Frontal cortex (tissue), 4 donors: ENCODE results near the gene PCDHA5. TPM values are rescaled to one million over a fixed set of nuclear protein-coding genes. Genes with fewer than 3 reads are reported as not detected.
A peak's percentile ranks its signal among the peaks of the same experiment; 100 is the strongest.

Experiments used
- DNase-seq, 2 donors: peaks; one replicate each; pipeline ENCODE4 v3.0.0; 2012; ENCODE audit warnings: low spot score in 2 of 2
- FAIRE-seq: peaks from 2 replicates; lab custom pipeline; 2012; peaks lifted over from hg19 to GRCh38; lab: Jason Lieb, UNC
- total RNA-seq: library from RNA; depleted of rRNA; stranded (reverse); fragments of >200 nt; gene quantifications from one replicate; pipeline ENCODE4 v1.2.3, GENCODE V29; 2014
- donor health status: control.
- donor health status: control.
- donor health status: control.

Gene PCDHA5
- total RNA-seq, 1 donor from 2014 or later: 8.2 TPM

GRCh38 chr5:140855772-140856674 lies 34.6 kb downstream of the PCDHA5 start, which contains the start of gene PCDHA10:
Gene PCDHA10 (plus strand): TSS chr5:140855897. CDS start chr5:140856049, 152 bp downstream.
- DNase-seq (no peak), FAIRE-seq (no peak)

- FAIRE-seq (no peak), DNase-seq (no peak)
Observed at GRCh38 chr5:140857177-140857986, 36.0 kb downstream of the PCDHA5 start.

DNA sequence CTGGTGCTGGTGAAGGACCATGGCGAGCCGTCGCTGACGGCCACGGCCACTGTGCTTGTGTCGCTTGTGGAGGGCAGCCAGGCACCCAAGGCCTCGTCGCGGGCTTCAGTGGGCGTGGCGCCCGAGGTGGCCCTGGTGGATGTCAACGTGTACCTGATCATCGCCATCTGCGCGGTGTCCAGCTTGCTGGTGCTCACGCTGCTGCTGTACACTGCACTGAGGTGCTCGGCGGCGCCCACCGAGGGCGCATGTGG lies 36.5 kb downstream of the PCDHA5 start:
- DNase-seq: no peak
- FAIRE-seq: no peak

GRCh38 chr5:140862441-140863295 lies 41.3 kb downstream of the PCDHA5 start:
- no peak for DNase-seq
- no peak for FAIRE-seq

DNA sequence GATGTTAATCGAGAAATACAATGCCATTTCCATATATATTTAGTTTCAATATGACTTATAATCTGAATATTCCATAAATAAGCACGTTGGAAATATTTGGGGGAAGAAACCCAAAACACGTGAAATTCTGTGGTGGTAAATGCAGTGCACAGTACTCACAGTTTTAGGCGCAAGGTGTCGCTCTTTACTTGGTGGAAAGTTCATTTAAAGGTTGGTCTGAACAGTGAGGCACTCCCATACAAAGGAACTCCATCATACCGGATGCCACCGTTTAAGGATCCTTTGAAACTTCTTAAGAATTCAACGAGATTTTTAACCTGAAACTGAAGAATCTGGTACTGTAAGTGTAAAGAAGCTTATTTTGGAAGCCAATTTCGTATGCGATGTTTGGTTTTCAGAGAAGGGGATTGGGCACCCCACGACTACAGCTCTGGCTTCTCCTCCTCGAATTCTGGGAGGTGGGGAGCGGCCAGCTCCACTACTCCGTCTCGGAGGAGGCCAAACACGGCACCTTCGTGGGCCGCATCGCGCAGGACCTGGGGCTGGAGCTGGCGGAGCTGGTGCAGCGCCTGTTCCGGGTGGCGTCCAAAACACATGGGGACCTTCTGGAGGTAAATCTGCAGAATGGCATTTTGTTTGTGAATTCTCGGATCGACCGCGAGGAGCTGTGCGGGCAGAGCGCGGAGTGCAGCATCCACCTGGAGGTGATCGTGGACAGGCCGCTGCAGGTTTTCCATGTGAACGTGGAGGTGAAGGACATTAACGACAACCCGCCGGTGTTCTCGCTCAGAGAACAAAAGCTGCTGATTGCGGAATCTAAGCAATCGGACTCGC lies 47.5 kb downstream of the PCDHA5 start, which contains the start of gene PCDHA11:
TSS of gene PCDHA11 (plus strand) at position 237 of the 834 bp plus-strand sequence. CDS start at position 384, 147 bp downstream.
- peak in 1 of 2 donors; percentile 52 for DNase-seq
- no peak for FAIRE-seq

DNA sequence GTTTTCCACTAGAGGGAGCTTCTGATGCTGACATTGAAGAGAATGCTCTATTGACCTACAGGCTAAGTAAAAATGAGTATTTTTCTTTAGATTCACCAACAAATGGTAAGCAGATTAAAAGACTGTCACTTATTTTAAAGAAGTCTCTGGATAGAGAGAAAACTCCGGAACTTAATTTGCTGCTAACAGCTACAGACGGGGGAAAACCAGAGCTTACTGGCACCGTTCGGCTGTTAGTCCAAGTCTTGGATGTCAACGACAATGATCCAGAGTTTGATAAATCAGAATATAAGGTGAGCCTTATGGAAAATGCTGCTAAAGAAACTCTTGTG lies 48.1 kb downstream of the PCDHA5 start:
- FAIRE-seq: no peak
- peak; percentile 27 to 55 for DNase-seq

- no peak for DNase-seq
- no peak for FAIRE-seq
Observed at GRCh38 chr5:140870221-140871201, 49.1 kb downstream of the PCDHA5 start.

Other genes starting within 250 kb of the PCDHA5 start
- gene CD14, start 188.4 kb upstream of the PCDHA5 start, total RNA-seq: 11.4 TPM
- 5.7 TPM for gene TMCO6, start 182.2 kb upstream of the PCDHA5 start, total RNA-seq
- gene NDUFA2, start 174.0 kb upstream of the PCDHA5 start, total RNA-seq: 28.5 TPM
- gene IK, start 173.8 kb upstream of the PCDHA5 start, total RNA-seq: 83.6 TPM
- 12.6 TPM for gene WDR55, start 156.7 kb upstream of the PCDHA5 start, total RNA-seq
- gene DND1, start 148.0 kb upstream of the PCDHA5 start, total RNA-seq: 0.82 TPM
- 74.2 TPM for gene HARS1, start 130.2 kb upstream of the PCDHA5 start, total RNA-seq
- 25.7 TPM for gene HARS2, start 130.2 kb upstream of the PCDHA5 start, total RNA-seq
- gene ZMAT2, start 121.2 kb upstream of the PCDHA5 start, total RNA-seq: 68.1 TPM
- gene PCDHA1, start 35.5 kb upstream of the PCDHA5 start, total RNA-seq: 8.6 TPM
- gene PCDHA2, start 26.8 kb upstream of the PCDHA5 start, total RNA-seq: 10.6 TPM
- 16.3 TPM for gene PCDHA3, start 20.6 kb upstream of the PCDHA5 start, total RNA-seq
- gene PCDHA4, start 14.5 kb upstream of the PCDHA5 start, total RNA-seq: 12.2 TPM
- gene PCDHA6, start 6.3 kb downstream of the PCDHA5 start, total RNA-seq: 17.1 TPM
- gene PCDHA7, start 12.7 kb downstream of the PCDHA5 start, total RNA-seq: 15.5 TPM
- gene PCDHA8, start 19.6 kb downstream of the PCDHA5 start, total RNA-seq: 8.2 TPM
- 9.8 TPM for gene PCDHA9, start 26.8 kb downstream of the PCDHA5 start, total RNA-seq
- gene PCDHA10, start 34.3 kb downstream of the PCDHA5 start, total RNA-seq: 10.6 TPM
- 29.3 TPM for gene PCDHA11, start 47.3 kb downstream of the PCDHA5 start, total RNA-seq
- gene PCDHA12, start 53.7 kb downstream of the PCDHA5 start, total RNA-seq: 11.0 TPM
- gene PCDHA13, start 60.5 kb downstream of the PCDHA5 start, total RNA-seq: 13.5 TPM
- 76.2 TPM for gene PCDHAC1, start 104.7 kb downstream of the PCDHA5 start, total RNA-seq
- gene PCDHAC2, start 144.9 kb downstream of the PCDHA5 start, total RNA-seq: 29.8 TPM
- 0.82 TPM for gene PCDHB1, start 229.8 kb downstream of the PCDHA5 start, total RNA-seq